Prostate gland (tissue), 2 donors: ENCODE results near the gene SPAG9. TPM values are rescaled to one million over a fixed set of nuclear protein-coding genes. Genes with fewer than 3 reads are reported as not detected.

Experiments used
- DNase-seq: peaks from one replicate; pipeline ENCODE4 v3.0.0-alpha.2; 2019; ENCODE audit warnings: low spot score
- H3K27ac ChIP-seq, 2 donors: fragments of 200-600 bp; sonication (generic); 2 replicates each; pipeline ENCODE4 v1.5.1; 2017 to 2019
- H3K27me3 ChIP-seq: fragments of 200-600 bp; sonication (generic); replicated peaks from 2 replicates; pipeline ENCODE4 v1.5.1; 2019; ENCODE audit not compliant: insufficient read depth
- H3K36me3 ChIP-seq, 2 donors: fragments of 200-600 bp; sonication (generic); 1 replicate in 1 of 2; 2 replicates in 1 of 2; pipeline versions ENCODE4 v1.5.1 to v1.8.1; 2017 to 2019
- H3K4me1 ChIP-seq: fragments of 200-600 bp; sonication (generic); replicated peaks from 2 replicates; pipeline ENCODE4 v1.5.1; 2019
- H3K4me3 ChIP-seq, 2 donors: fragments of 200-600 bp; sonication (generic); 2 replicates each; pipeline ENCODE4 v1.5.1; 2017 to 2019
- H3K9me3 ChIP-seq: fragments of 200-600 bp; sonication (generic); 2 replicates; pipeline ENCODE4 v1.5.1; 2017
- POLR2A ChIP-seq: fragments of 450-650 bp; IDR thresholded peaks from one replicate; pipeline ENCODE4 v1.6.1; 2016; ENCODE audit warnings: antibody characterized with exemption, mild to moderate bottlenecking
- POLR2AphosphoS5 ChIP-seq: sonication (generic); formaldehyde crosslinking; IDR thresholded peaks from one replicate; pipeline ENCODE4 v1.6.1; 2017; ENCODE audit warnings: antibody characterized with exemption
- WGBS: methylation state at CpG from one replicate; pipeline ENCODE4 v1.1.5; 2018; 5-methylcytosine and 5-hydroxymethylcytosine counted together
- intact Hi-C: fragments of 100-400 bp; cut with DNase I; formaldehyde crosslinking; loops from one replicate; pipeline ENCODE4 v1.14.2; 2022
- total RNA-seq, 2 donors: library from RNA; depleted of rRNA; stranded (reverse); fragments of >200 nt; gene quantifications; one replicate each; pipeline ENCODE4 v1.1.0, GENCODE V29; 2016
- TF ChIP-seq, protein P1 (sequence below), 4 experiments: fragments of 200-600 bp in 2 of 4; fragments of 450-650 bp in 2 of 4; sonication (generic) in 2 of 4; IDR thresholded peaks; 1 replicate in 3 of 4; 2 replicates in 1 of 4; pipeline ENCODE4 v1.5.1; 2016 to 2019; ENCODE audit warnings: antibody characterized with exemption in 4 of 4, mild to moderate bottlenecking in 2 of 4, moderate library complexity in 2 of 4

SPAG9 gene
- total RNA-seq, 2 donors from 2014 or later, result 48.3 to 98.3 TPM

GRCh38 chr17:51000835-51001638, 119.6 kb downstream of the SPAG9 start:
- peak; percentile 20 for DNase-seq
- Histone ChIP-seq H3K4me3 (no peak overlapping the region), H3K9me3 (no peaks in the 10 kb centered on the region), H3K36me3 (no peaks in the 10 kb centered on the region), H3K4me1 (no peaks in the 10 kb centered on the region), H3K27ac (no peak overlapping the region), H3K27me3 (no peaks in the 10 kb centered on the region)
- intact Hi-C loops, result loop anchor here (2.0 to 5.0 kb wide), 2 partner anchors 56 to 152 kb away; partner anchors contain the start of gene NME1
- TF ChIP-seq POLR2A, result no peak
- TF ChIP-seq POLR2AphosphoS5, result peak; percentile 48
- TF ChIP-seq, protein P1, sequence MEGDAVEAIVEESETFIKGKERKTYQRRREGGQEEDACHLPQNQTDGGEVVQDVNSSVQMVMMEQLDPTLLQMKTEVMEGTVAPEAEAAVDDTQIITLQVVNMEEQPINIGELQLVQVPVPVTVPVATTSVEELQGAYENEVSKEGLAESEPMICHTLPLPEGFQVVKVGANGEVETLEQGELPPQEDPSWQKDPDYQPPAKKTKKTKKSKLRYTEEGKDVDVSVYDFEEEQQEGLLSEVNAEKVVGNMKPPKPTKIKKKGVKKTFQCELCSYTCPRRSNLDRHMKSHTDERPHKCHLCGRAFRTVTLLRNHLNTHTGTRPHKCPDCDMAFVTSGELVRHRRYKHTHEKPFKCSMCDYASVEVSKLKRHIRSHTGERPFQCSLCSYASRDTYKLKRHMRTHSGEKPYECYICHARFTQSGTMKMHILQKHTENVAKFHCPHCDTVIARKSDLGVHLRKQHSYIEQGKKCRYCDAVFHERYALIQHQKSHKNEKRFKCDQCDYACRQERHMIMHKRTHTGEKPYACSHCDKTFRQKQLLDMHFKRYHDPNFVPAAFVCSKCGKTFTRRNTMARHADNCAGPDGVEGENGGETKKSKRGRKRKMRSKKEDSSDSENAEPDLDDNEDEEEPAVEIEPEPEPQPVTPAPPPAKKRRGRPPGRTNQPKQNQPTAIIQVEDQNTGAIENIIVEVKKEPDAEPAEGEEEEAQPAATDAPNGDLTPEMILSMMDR (IDR thresholded peaks at IDR 0.05), result peak in 3 of 4 experiments; percentile 59 to 76 (median 76)
- WGBS, result 97% methylated on average over 1 of the region's 1 CpG

DNA sequence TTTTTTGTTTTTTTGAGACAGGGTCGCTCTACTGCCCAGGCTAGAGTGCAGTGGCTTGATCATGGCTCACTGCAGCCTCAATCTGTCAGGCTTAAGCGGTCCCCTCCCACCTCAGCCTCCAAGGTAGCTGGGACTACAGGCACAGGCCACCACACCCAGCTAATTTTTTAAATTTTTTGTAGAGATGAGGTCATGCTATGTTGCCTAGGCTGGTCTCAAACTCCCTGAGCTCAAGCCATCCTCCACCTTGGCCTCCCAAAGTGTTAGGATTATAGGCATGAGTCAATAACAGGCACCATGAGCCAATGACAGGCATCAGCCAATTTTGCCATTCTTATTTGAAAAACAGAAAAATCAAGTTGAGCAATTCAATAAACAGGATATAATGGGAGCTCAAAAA, 125.0 kb downstream of the SPAG9 start:
- intact Hi-C loops, result no loop called here
- Histone ChIP-seq H3K27me3 (no peaks in the 10 kb centered on the region), H3K4me3 (no peak overlapping the region), H3K4me1 (no peaks in the 10 kb centered on the region), H3K9me3 (no peaks in the 10 kb centered on the region), H3K27ac (no peak overlapping the region), H3K36me3 (peaks cover 5 to 10% of the 10 kb centered on the region in 2 donors)
- WGBS, result 97% methylated on average over 2 of the region's 2 CpGs
- DNase-seq, result no peak
- no peak for TF ChIP-seq POLR2A
- no peak for TF ChIP-seq POLR2AphosphoS5
- TF ChIP-seq, protein P1 (IDR thresholded peaks at IDR 0.05), result no peak

- intact Hi-C loops, result no loop called here
- peaks cover 5 to 10% of the 10 kb centered on the region in 2 donors for H3K36me3 ChIP-seq
- H3K9me3 ChIP-seq, result no peaks in the 10 kb centered on the region
- H3K4me3 ChIP-seq, result no peak overlapping the region
- H3K27me3 ChIP-seq, result no peaks in the 10 kb centered on the region
- no peaks in the 10 kb centered on the region for H3K4me1 ChIP-seq
- no peak for DNase-seq
- TF ChIP-seq, protein P1 (IDR thresholded peaks at IDR 0.05), result no peak
- TF ChIP-seq POLR2A (no peak), POLR2AphosphoS5 (no peak)
- H3K27ac ChIP-seq, result no peak overlapping the region
- WGBS, result 41% methylated on average over 2 of the region's 2 CpGs
Observed at GRCh38 chr17:50993544-50993943, 127.1 kb downstream of the SPAG9 start.

GRCh38 chr17:50989149-50989548, 131.5 kb downstream of the SPAG9 start:
- Histone ChIP-seq H3K4me1 (no peaks in the 10 kb centered on the region), H3K27ac (no peak overlapping the region), H3K36me3 (peaks cover under 1 to 5% of the 10 kb centered on the region in 2 donors), H3K9me3 (no peaks in the 10 kb centered on the region), H3K27me3 (no peaks in the 10 kb centered on the region), H3K4me3 (no peak overlapping the region)
- no peak for TF ChIP-seq POLR2AphosphoS5
- TF ChIP-seq, protein P1 (IDR thresholded peaks at IDR 0.05), result no peak
- TF ChIP-seq POLR2A, result no peak
- 94% methylated on average over 3 of the region's 3 CpGs for WGBS
- DNase-seq, result no peak
- intact Hi-C loops, result no loop called here

DNA sequence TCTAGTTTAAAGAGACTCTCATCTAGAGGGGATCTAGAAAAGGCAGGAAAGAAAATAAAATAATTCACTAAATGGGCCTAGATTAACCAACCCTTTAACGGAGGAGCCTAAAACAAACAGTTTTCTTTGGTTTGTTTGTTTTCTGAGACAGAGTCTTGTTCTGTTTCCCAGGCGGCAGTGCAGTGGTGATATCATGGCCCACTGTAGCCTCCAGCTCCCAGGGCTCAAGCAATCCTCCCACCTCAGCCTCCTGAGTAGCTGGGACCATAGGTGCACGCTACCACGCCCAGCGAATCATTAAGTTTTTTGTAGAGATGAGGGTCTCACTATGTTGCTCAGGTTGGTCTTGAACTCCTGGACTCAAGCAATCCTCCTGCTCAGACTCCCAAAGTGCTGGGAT, 132.2 kb downstream of the SPAG9 start:
- H3K36me3 ChIP-seq, result no peaks in the 10 kb centered on the region
- H3K9me3 ChIP-seq, result no peaks in the 10 kb centered on the region
- H3K27me3 ChIP-seq, result no peaks in the 10 kb centered on the region
- no peaks in the 10 kb centered on the region for H3K4me1 ChIP-seq
- no peak overlapping the region for H3K27ac ChIP-seq
- no peak overlapping the region for H3K4me3 ChIP-seq
- DNase-seq, result no peak
- 80% methylated on average over 5 of the region's 5 CpGs for WGBS
- TF ChIP-seq POLR2AphosphoS5 (no peak), POLR2A (no peak)
- TF ChIP-seq, protein P1 (IDR thresholded peaks at IDR 0.05), result no peak
- intact Hi-C loops, result no loop called here
